NCI-H2227 (cell line): Measurements from ENCODE around the gene CDCA4.

Experiments
- DNase-seq: peaks from one replicate; lab custom pipeline; 2025; ENCODE audit not compliant: unreplicated experiment; lab: John Stamatoyannopoulos, UW

The CDCA4 gene

GRCh38 chr14:104964546-104964945 lies 56.3 kb downstream of the CDCA4 start:
- no peak for DNase-seq
